ENCODE data around the gene DUS1L. TPM values are rescaled to one million over a fixed set of nuclear protein-coding genes. Genes with fewer than 3 reads are reported as not detected.

The DUS1L gene
- total RNA-seq, 2 experiments from 2014 or later: 118 to 131 TPM

GRCh38 chr17:82106688-82107305 is 41.2 kb upstream of the DUS1L start:
- peak overlapping the region; percentile 89 for H3K4me3 Mint-ChIP-seq
- ChIA-PET POLR2A (interaction anchor here (0.5 to 1.6 kb wide), 8 partner anchors 8 to 170 kb away, joined by 3 to 8 read pairs (median 4); partner anchors contain the start of genes CENPX, FASN, LRRC45 and PYCR1), CTCF (interaction anchor here (0.8 to 2.6 kb wide), 11 partner anchors 8 to 178 kb away, joined by 3 to 14 read pairs (median 6); partner anchors contain the start of genes DCXR and FASN)
- peak overlapping the region; percentile 96 for H3K27ac Mint-ChIP-seq
- H3K36me3 Mint-ChIP-seq: peaks cover 1% of the 10 kb centered on the region
- intact Hi-C loops (cut with micrococcal nuclease): loop anchor here (1.0 kb wide), 1 partner anchor 8 kb away; the partner anchor contains the start of gene FASN
- no peaks in the 10 kb centered on the region for H3K27me3 Mint-ChIP-seq
- no peaks in the 10 kb centered on the region for H3K9me3 Mint-ChIP-seq
- no peak for DNase-seq
- H3K4me1 Mint-ChIP-seq (ENCODE audit: low read depth): peaks cover 29% of the 10 kb centered on the region

DNA sequence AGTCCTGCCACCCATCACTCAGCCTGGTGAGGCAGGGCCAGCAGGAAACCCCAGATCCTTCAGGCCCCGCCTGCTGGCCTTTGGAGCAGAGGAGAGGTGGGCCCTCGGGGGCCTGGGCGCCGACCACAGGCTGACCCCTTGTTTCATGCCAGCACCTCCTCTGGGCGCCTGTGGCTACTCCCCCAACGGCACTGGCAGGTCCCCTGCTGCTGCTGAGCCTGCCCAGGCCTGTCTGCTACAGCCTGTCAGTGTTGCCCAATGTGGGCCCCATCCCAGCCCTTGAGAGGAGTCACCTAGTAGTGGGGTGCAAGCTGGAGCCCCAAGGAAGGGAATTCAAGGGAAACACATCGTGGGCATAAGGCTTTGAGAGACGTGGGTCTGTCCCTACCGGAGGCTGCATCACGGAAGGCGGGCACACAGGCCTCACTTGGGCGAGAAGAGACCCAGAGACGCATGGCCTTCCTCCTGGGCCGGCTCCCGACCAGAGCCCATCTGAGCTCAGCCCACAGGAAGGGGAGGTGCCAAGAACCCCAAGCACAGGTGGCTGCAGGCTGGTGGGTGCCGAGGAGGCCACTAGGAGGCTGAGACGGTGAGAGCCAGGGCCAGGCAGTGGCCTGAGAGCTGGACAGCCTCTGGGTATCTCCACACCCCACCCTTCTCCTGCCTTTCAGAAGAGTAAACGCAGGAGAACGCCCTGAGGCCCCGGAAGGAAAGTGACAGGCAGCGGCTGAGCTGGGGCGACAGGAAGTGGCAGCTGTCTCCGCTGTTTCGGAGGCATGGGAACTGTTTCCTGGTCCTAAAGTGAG is 40.5 kb upstream of the DUS1L start:
- Mint-ChIP-seq H3K4me3 (peak overlapping the region; percentile 89), H3K27ac (peak overlapping the region; percentile 96), H3K4me1 (ENCODE audit: low read depth) (peaks cover 29% of the 10 kb centered on the region), H3K27me3 (no peaks in the 10 kb centered on the region), H3K9me3 (no peaks in the 10 kb centered on the region), H3K36me3 (peaks cover 1% of the 10 kb centered on the region)
- ChIA-PET CTCF (interaction anchor here (0.8 to 2.6 kb wide), 12 partner anchors 8 to 178 kb away, joined by 3 to 14 read pairs (median 5); partner anchors contain the start of genes DCXR and FASN), POLR2A (interaction anchor here (1.0 to 1.6 kb wide), 7 partner anchors 8 to 169 kb away, joined by 3 to 8 read pairs (median 3); partner anchors contain the start of genes CENPX, FASN, LRRC45 and PYCR1)
- intact Hi-C loops (cut with micrococcal nuclease): loop anchor here (1.0 kb wide), 1 partner anchor 8 kb away; the partner anchor contains the start of gene FASN
- DNase-seq: peak; percentile 78

DNA sequence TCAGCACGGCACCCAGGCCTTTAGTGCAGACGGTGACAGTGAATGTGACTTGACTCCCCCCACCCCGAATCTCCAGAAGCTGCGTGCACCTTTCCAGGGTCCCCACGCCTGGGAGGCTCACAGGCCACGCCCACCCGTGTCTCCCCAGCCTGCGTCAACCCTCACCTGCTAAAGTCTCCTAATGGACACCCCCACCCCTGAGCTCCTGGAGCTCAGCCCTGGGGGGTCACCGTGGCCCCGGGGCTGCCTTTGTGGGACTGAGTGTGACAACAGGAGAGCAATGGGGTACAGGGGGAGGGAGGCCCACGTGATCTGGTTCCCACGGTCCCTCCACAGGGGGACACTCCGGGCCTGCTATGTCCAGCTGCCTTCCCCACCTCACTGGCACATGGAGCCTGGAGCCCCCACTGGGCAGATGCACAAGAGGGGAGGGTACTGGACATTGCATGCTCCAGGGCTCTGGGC is 39.8 kb upstream of the DUS1L start:
- DNase-seq: no peak
- no peaks in the 10 kb centered on the region for H3K27me3 Mint-ChIP-seq
- CTCF ChIA-PET: interaction anchor here (1.0 to 2.6 kb wide), 8 partner anchors 16 to 177 kb away, joined by 3 to 14 read pairs (median 6); partner anchors contain the start of gene DCXR
- intact Hi-C loops (cut with micrococcal nuclease): no loop called here
- H3K27ac Mint-ChIP-seq: peak overlapping the region; percentile 96
- peaks cover 29% of the 10 kb centered on the region for H3K4me1 Mint-ChIP-seq (ENCODE audit: low read depth)
- H3K36me3 Mint-ChIP-seq: peaks cover 1% of the 10 kb centered on the region
- no peaks in the 10 kb centered on the region for H3K9me3 Mint-ChIP-seq
- POLR2A ChIA-PET: interaction anchor here (1.0 to 1.6 kb wide), 4 partner anchors 7 to 100 kb away, joined by 3 to 8 read pairs (median 3); partner anchors contain the start of gene FASN
- H3K4me3 Mint-ChIP-seq: peak overlapping the region; percentile 89

GRCh38 chr17:82104797-82105416 is 39.3 kb upstream of the DUS1L start:
- intact Hi-C loops (cut with micrococcal nuclease): no loop called here
- peaks cover 1% of the 10 kb centered on the region for H3K36me3 Mint-ChIP-seq
- H3K4me1 Mint-ChIP-seq (ENCODE audit: low read depth): peaks cover 28% of the 10 kb centered on the region
- ChIA-PET CTCF (interaction anchor here (1.8 to 2.6 kb wide), 3 partner anchors 17 to 75 kb away, joined by 6 to 14 read pairs (median 7); partner anchors contain the start of gene DCXR), POLR2A (interaction anchor here (1.9 kb wide), 1 partner anchor 9 kb away, joined by 5 read pairs; no protein-coding TSS in a partner anchor)
- no peaks in the 10 kb centered on the region for H3K9me3 Mint-ChIP-seq
- no peak for DNase-seq
- peak overlapping the region; percentile 96 for H3K27ac Mint-ChIP-seq
- H3K27me3 Mint-ChIP-seq: no peaks in the 10 kb centered on the region
- H3K4me3 Mint-ChIP-seq: peak overlapping the region; percentile 89

DNA sequence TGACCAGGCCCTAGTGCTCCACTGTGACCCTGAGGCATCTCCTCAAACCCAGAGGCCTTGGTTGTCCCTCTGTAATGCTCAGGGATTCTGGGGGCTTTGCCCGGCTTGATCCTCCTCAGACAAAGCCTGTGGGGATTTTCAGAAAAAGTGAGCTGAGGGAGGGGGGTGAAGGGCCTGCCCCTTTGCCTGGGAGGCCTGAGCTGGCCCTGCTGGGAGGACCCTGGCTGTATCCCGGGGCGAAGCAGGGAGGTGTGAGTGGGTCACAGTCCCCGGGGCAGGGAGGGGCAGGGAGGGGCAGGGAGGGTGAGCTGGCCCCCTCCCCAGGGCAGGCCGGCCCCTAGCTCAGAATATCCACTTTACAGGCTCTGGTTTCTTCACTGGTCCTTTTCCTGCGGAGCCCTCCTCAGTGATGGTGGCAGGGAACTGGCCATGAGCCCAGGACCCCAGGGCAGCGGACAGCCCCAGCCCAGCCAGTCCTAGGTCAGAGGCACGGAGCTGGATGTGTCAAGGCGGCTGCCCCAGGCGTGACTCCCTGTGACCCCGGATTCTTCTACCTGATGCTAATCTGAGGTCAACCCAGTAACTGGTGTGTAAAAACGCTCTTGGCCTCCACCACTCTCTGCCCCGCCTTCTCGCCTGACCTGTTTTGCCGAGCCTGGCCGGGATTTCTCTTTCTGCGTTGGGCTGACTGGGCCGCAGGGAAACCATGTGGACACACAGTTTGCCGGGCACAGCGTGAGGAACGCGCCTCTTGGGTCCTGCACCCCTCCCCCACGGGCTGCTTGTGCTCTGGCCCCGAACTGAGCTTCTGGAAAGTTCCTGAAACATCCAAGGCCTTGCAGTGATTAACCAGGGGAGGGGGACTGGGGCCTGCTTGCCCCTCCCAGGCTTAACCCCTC is 38.2 kb upstream of the DUS1L start:
- CTCF ChIA-PET: interaction anchor here (2.6 kb wide), 1 partner anchor 74 kb away, joined by 14 read pairs; no protein-coding TSS in a partner anchor
- no peak overlapping the region for H3K27ac Mint-ChIP-seq
- intact Hi-C loops (cut with micrococcal nuclease): no loop called here
- POLR2A ChIA-PET: interaction anchor here (1.9 kb wide), 1 partner anchor 8 kb away, joined by 5 read pairs; no protein-coding TSS in a partner anchor
- no peaks in the 10 kb centered on the region for H3K9me3 Mint-ChIP-seq
- peaks cover 1% of the 10 kb centered on the region for H3K36me3 Mint-ChIP-seq
- DNase-seq: no peak
- no peaks in the 10 kb centered on the region for H3K27me3 Mint-ChIP-seq
- H3K4me1 Mint-ChIP-seq (ENCODE audit: low read depth): peaks cover 25% of the 10 kb centered on the region
- no peak overlapping the region for H3K4me3 Mint-ChIP-seq

DNA sequence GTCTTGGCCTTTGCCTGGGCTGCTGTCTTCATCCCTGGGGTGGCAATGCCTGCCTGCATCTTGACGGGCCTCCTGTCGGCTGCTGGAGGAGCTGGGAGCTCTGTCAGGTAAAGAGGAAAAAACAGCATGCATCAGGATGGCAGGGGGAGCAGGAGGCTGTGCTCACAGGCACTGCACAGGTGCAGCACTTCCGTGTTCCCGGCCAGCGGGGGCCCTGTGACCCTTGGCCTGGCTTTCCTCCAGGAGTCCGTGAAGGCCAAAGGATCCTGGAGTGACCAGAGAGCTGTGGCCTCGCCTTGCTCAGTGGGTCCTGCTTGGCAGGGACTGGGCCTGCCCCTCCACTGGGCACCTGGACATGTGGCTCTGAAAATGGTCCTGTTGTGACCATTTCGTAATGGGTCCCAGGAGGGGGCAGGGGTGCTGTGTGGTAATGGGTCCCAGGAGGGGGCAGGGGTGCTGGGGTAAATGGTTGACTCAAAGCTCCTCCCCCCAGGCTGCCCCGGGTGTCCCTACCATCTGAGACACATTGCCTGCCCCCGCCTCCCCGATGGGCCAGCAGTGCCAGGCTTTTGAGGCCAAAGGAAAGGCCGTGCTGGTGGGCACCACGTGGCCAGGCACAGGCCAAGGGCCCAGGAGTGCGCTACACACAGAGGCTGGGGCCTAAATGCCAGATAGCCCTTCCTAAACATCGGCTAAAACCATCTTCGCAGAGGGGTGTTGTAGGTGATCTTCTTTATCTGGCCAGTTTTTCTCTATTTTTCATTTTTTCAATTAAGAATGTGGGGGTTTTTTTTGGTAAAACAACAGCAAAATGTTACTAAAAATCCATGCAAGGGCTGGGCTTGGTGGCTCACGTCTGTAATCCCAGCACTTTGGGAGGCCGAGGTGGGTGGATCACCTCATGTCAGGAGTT is 36.4 kb upstream of the DUS1L start:
- Mint-ChIP-seq H3K36me3 (peaks cover 1% of the 10 kb centered on the region), H3K9me3 (no peaks in the 10 kb centered on the region), H3K27me3 (no peaks in the 10 kb centered on the region), H3K4me1 (ENCODE audit: low read depth) (peaks cover 18% of the 10 kb centered on the region), H3K27ac (peak overlapping the region; percentile 45), H3K4me3 (no peak overlapping the region)
- ChIA-PET CTCF (interaction anchor here (0.6 kb wide), 1 partner anchor 84 kb away, joined by 3 read pairs; no protein-coding TSS in a partner anchor), POLR2A (no interaction called here)
- intact Hi-C loops (cut with micrococcal nuclease): no loop called here
- DNase-seq: no peak

DNA sequence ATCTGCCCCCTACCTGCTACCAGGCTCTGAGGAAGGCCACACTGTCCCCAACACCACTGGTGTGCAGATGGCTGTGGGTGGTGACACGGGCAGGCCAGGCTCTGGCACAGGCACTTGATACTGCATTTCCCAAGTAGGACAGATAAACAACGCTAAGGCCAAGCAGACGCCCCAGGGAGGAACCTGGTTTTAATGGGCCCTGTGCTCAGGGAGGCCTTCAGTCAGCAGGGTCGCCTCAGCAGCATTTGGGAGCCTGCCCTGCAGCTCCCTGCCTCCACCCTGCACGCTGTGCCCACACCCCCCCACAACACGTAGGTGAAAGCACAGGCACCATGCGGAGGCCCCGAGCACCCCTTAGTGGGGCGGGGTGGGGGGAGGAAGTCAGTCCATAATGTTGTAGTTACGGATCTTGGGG is 35.7 kb upstream of the DUS1L start:
- Mint-ChIP-seq H3K27ac (peak overlapping the region; percentile 5), H3K36me3 (peaks cover 1% of the 10 kb centered on the region), H3K9me3 (no peaks in the 10 kb centered on the region), H3K27me3 (no peaks in the 10 kb centered on the region), H3K4me3 (no peak overlapping the region), H3K4me1 (ENCODE audit: low read depth) (peaks cover 16% of the 10 kb centered on the region)
- no peak for DNase-seq
- intact Hi-C loops (cut with micrococcal nuclease): no loop called here
- ChIA-PET CTCF (no interaction called here), POLR2A (no interaction called here)

DNA sequence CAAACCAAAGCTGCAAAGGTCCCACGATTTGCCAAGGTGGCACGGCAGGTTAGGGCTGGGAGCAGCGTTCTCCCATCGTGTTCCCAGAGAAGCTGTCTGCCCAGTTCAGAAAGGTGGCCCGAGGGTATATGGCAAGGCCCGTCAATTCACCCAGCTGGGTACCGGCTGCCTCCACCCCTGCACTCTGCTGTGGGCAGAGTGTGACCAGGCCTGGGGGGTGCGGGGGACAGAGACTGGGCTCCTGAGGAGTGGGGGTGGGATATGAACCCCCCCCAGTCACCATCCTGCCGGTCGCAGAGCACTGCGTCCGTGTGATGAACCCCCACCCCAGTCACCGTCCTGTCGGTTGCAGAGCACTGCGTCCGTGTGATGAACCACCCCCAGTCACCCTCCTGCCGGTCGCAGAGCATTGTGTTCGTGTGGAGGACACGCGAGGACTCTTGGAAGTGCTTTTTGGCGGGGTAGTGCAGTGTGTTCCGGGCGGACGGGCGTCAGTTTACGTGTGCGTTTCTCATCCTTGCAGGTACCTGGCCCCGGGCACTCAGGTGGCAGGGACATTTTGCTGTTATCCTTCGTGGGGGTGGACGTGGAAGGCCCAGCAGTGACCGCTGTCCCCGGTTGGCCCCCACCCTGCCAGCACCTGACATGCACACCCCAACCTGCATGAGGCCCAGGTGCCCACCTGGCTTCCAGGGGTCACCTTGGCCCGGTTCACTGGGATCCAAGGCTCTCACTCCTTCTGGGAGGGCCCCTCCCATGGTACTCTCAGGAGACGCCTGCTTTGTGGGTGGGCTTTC is 35.1 kb upstream of the DUS1L start:
- H3K27me3 Mint-ChIP-seq: no peaks in the 10 kb centered on the region
- H3K4me1 Mint-ChIP-seq (ENCODE audit: low read depth): peaks cover 20% of the 10 kb centered on the region
- H3K36me3 Mint-ChIP-seq: peaks cover 2% of the 10 kb centered on the region
- no peaks in the 10 kb centered on the region for H3K9me3 Mint-ChIP-seq
- no peak for DNase-seq
- POLR2A ChIA-PET: no interaction called here
- H3K4me3 Mint-ChIP-seq: no peak overlapping the region
- peak overlapping the region; percentile 5 for H3K27ac Mint-ChIP-seq
- CTCF ChIA-PET: interaction anchor here (0.9 kb wide), 1 partner anchor 51 kb away, joined by 3 read pairs; no protein-coding TSS in a partner anchor
- intact Hi-C loops (cut with micrococcal nuclease): no loop called here

DNA sequence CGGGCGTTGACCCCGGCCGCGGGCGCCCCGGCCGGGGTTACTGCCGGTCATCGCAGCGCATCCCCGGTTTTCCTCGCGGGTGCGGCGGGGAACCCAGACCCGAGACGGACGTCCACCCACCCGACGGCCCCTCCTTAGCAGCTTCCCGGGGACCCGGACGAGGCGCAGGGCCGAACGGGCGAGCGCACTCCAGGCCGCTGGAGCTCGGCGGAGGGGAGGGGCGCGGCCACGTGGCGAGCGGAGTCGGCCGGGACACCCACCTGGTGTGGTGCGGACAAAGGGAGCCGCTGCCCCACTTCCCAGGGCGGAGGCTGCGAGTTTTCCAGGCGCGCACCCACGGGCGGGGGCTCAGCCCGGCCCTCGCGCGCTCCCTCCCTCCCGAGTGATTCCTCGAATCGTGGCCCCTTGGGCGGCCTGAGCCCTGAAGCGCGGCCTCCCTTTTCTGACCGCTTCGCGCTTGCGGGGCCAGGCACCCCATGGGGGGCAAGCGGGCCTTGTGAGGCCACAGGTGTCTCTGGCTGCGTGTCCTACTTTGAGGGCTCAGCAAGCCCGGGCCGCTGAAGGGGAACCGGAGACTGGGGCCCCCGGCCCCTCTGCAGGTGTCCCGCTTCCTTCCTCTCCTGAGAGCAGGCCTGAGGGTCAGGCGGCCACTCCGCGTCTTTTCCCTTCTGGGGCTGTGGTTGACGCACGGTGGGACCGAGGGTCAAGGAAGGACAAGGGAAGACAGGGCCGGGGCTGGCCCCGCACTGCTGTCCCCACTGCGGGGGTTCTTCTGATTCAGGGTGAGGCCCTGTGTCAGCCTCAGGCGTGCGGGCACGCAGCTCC is 33.5 kb upstream of the DUS1L start:
- ChIA-PET CTCF (interaction anchor here (0.8 to 1.8 kb wide), 6 partner anchors 68 to 421 kb away, joined by 3 to 7 read pairs (median 4); partner anchors contain the start of genes CENPX and LRRC45), POLR2A (interaction anchor here (0.7 to 1.8 kb wide), 8 partner anchors 7 to 396 kb away, joined by 3 to 8 read pairs (median 5); partner anchors contain the start of genes CENPX, DUS1L, LRRC45 and MRPL12)
- Mint-ChIP-seq H3K4me1 (ENCODE audit: low read depth) (peaks cover 12% of the 10 kb centered on the region), H3K27ac (peak overlapping the region; percentile 89), H3K27me3 (no peaks in the 10 kb centered on the region), H3K4me3 (peak overlapping the region; percentile 80), H3K36me3 (peaks cover 2% of the 10 kb centered on the region), H3K9me3 (no peaks in the 10 kb centered on the region)
- intact Hi-C loops (cut with micrococcal nuclease): loop anchor here (1.0 to 10.0 kb wide), 10 partner anchors 7 to 656 kb away; partner anchors contain the start of genes ARHGDIA, ASPSCR1, CYBC1 and LRRC45
- DNase-seq: peak; percentile 27
